Stomach (tissue), 4 donors: ENCODE measurements around the gene FAM228B.

ENCODE experiments used
- POLR2A ChIP-seq, 4 donors: fragments of 450-650 bp; IDR thresholded peaks; one replicate each; pipeline ENCODE4 v1.6.1; 2016; ENCODE audit warnings: antibody characterized with exemption in 4 of 4, control low read depth in 2 of 4, mild to moderate bottlenecking in 1 of 4, moderate library complexity in 1 of 4
- POLR2AphosphoS5 ChIP-seq, 3 donors: sonication (generic); formaldehyde crosslinking; IDR thresholded peaks; one replicate each; pipeline ENCODE4 v1.6.1; 2016; ENCODE audit warnings: antibody characterized with exemption in 3 of 3
- TF ChIP-seq, protein P1 (sequence below), 7 experiments: fragments of 450-650 bp in 4 of 7; fragments of 200-600 bp in 3 of 7; sonication (generic) in 3 of 7; IDR thresholded peaks; one replicate each; pipeline ENCODE4 v1.5.1; 2016 to 2019; ENCODE audit warnings: antibody characterized with exemption in 7 of 7, control low read depth in 2 of 7, mild to moderate bottlenecking in 1 of 7

DNA sequence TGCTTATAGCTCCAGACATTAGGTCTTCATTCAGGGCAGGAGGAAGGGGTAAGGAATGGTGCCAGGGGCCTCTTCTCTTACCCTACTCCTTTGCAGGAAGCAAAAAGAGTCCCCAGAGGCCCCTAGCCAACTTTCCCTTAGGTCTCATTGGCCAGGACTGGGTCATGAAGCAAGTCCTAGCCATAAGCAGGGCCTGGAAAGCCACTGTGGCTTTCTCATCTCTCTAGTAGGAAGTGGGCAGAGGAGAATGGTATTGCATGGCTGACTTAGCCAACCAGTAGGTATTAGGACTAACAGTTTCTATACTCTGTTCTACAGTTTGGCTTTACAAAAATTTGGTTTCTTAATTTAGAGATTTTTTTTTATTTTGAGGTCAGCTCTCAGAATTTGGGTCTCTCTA is 56.4 kb downstream of the FAM228B start:
- TF ChIP-seq, protein P1, sequence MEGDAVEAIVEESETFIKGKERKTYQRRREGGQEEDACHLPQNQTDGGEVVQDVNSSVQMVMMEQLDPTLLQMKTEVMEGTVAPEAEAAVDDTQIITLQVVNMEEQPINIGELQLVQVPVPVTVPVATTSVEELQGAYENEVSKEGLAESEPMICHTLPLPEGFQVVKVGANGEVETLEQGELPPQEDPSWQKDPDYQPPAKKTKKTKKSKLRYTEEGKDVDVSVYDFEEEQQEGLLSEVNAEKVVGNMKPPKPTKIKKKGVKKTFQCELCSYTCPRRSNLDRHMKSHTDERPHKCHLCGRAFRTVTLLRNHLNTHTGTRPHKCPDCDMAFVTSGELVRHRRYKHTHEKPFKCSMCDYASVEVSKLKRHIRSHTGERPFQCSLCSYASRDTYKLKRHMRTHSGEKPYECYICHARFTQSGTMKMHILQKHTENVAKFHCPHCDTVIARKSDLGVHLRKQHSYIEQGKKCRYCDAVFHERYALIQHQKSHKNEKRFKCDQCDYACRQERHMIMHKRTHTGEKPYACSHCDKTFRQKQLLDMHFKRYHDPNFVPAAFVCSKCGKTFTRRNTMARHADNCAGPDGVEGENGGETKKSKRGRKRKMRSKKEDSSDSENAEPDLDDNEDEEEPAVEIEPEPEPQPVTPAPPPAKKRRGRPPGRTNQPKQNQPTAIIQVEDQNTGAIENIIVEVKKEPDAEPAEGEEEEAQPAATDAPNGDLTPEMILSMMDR (IDR thresholded peaks at IDR 0.05): no peak
- TF ChIP-seq POLR2AphosphoS5 (IDR thresholded peaks at IDR 0.05) (no peak), POLR2A (IDR thresholded peaks at IDR 0.05) (no peak)
